Keratinocyte (primary cell): ENCODE data around the gene PTGDS. TPM values are rescaled to one million over a fixed set of nuclear protein-coding genes. Genes with fewer than 3 reads are reported as not detected.

Experiments used
- DNase-seq: peaks from one replicate; pipeline ENCODE4 v3.0.0-alpha.2; 2011; ENCODE audit warnings: low read depth, missing footprints, low spot score
- FAIRE-seq: peaks from 2 replicates; lab custom pipeline; 2011; peaks lifted over from hg19 to GRCh38; lab: Jason Lieb, UNC
- H2AFZ ChIP-seq: 2 replicates; pipeline ENCODE4 v1.6.0; 2012; ENCODE audit warnings: low read length, control low read depth, inconsistent platforms; ENCODE audit not compliant: control insufficient read depth
- H3K27ac ChIP-seq: 2 replicates; pipeline ENCODE4 v1.5.1; 2011; ENCODE audit warnings: low read length; ENCODE audit not compliant: control insufficient read depth, insufficient read depth
- H3K27me3 ChIP-seq: 3 replicates; pipeline ENCODE4 v1.6.0; 2011; ENCODE audit warnings: low read length; ENCODE audit not compliant: control insufficient read depth, insufficient read depth; ENCODE audit errors: extremely low read depth
- H3K36me3 ChIP-seq, 2 experiments: 2 replicates in 1 of 2; 3 replicates in 1 of 2; pipeline ENCODE4 v1.5.1; 2011; ENCODE audit warnings: low read length in 2 of 2, mild to moderate bottlenecking in 1 of 2; ENCODE audit not compliant: control insufficient read depth in 2 of 2, insufficient read depth in 2 of 2; ENCODE audit errors: extremely low read depth in 1 of 2
- H3K4me1 ChIP-seq: 3 replicates; pipeline ENCODE4 v1.5.1; 2011; ENCODE audit warnings: low read length; ENCODE audit not compliant: control insufficient read depth, insufficient read depth; ENCODE audit errors: extremely low read depth
- H3K4me2 ChIP-seq: 3 replicates; pipeline ENCODE4 v1.6.0; 2011; ENCODE audit warnings: low read depth, low read length; ENCODE audit not compliant: control insufficient read depth, insufficient read depth; ENCODE audit errors: extremely low read depth
- H3K4me3 ChIP-seq, 3 experiments: fragments of 200-600 bp in 1 of 3; sonication (generic) in 1 of 3; 2 replicates in 2 of 3; 3 replicates in 1 of 3; pipeline ENCODE4 v1.5.1; 2011 to 2016; ENCODE audit warnings: low read length in 3 of 3, mild to moderate bottlenecking in 3 of 3, control low read depth in 2 of 3, inconsistent platforms in 1 of 3, low read depth in 1 of 3, mixed read lengths in 1 of 3, mixed run types in 1 of 3, moderate library complexity in 1 of 3; ENCODE audit not compliant: control insufficient read depth in 2 of 3, insufficient read depth in 2 of 3; ENCODE audit errors: extremely low read depth in 1 of 3
- H3K79me2 ChIP-seq: 2 replicates; pipeline ENCODE4 v1.6.0; 2012; ENCODE audit warnings: low read length; ENCODE audit not compliant: control insufficient read depth, insufficient read depth
- H3K9ac ChIP-seq: 3 replicates; pipeline ENCODE4 v1.6.0; 2011; ENCODE audit warnings: low read length; ENCODE audit not compliant: control insufficient read depth, insufficient read depth; ENCODE audit errors: extremely low read depth
- H3K9me1 ChIP-seq: 3 replicates; pipeline ENCODE4 v1.6.0; 2011; ENCODE audit warnings: low read length; ENCODE audit not compliant: control insufficient read depth, insufficient read depth; ENCODE audit errors: extremely low read depth
- H3K9me3 ChIP-seq: 2 replicates; pipeline ENCODE4 v1.5.1; 2012; ENCODE audit warnings: low read depth, low read length; ENCODE audit not compliant: control insufficient read depth
- H4K20me1 ChIP-seq: 3 replicates; pipeline ENCODE4 v1.6.0; 2011; ENCODE audit warnings: low read length; ENCODE audit not compliant: control insufficient read depth, insufficient read depth; ENCODE audit errors: extremely low read depth
- EZH2 ChIP-seq: IDR thresholded peaks from one replicate; pipeline ENCODE4 v1.6.1; 2012; ENCODE audit warnings: inconsistent platforms, mild to moderate bottlenecking, low read length, moderate library complexity
- dilution Hi-C: fragments of 300-500 bp; cut with MboI; formaldehyde crosslinking; loops from one replicate; pipeline ENCODE4 v1.7.0; 2020; ENCODE audit warnings: low sequenced_read_pairs; ENCODE audit not compliant: extremely low pct_ligation_motif_present
- polyA minus RNA-seq, 3 experiments: library from RNA; depleted of rRNA, polyadenylated mRNA; stranded (reverse); fragments of >200 nt; gene quantifications; 1 replicate in 1 of 3; 2 replicates in 1 of 3; 3 replicates in 1 of 3; pipeline ENCODE4 v1.2.3, GENCODE V29; 2011
- polyA plus RNA-seq, 5 experiments: library from polyadenylated mRNA; depleted of rRNA in 3 of 5; stranded (reverse) in 3 of 5; stranded (forward) in 1 of 5; unstranded in 1 of 5; fragments of >200 nt; gene quantifications; 1 replicate in 1 of 5; 2 replicates in 3 of 5; 3 replicates in 1 of 5; pipeline versions ENCODE4 v1.2.1 to v1.2.3, GENCODE V29; 2011 to 2012; ENCODE audit warnings: missing spikeins in 2 of 5, low read depth in 1 of 5, low replicate concordance in 1 of 5
- TF ChIP-seq, protein P1 (sequence below), 3 experiments: IDR thresholded peaks in 1 of 3; conservative IDR thresholded peaks in 1 of 3; optimal IDR thresholded peaks in 1 of 3; 2 replicates in 2 of 3; 3 replicates in 1 of 3; pipeline versions ENCODE3 to v1.5.1; 2011; ENCODE audit warnings: low read length in 3 of 3, mild to moderate bottlenecking in 3 of 3, moderate library complexity in 2 of 3, control low read depth in 1 of 3, inconsistent platforms in 1 of 3; ENCODE audit not compliant: insufficient read depth in 2 of 3; ENCODE audit errors: extremely low read depth in 1 of 3

Gene PTGDS
- not detected in 3 replicates for polyA plus RNA-seq
- not detected for polyA plus RNA-seq (2011; ENCODE audit: low read depth)
- not detected in 2 replicates for polyA plus RNA-seq (2011; cell fraction: cytosol; rRNA removed)
- polyA plus RNA-seq (2011; cell fraction: nucleus; rRNA removed): not detected in 2 replicates
- polyA plus RNA-seq (2012; ENCODE audit: low replicate concordance): 0.39 TPM in 1 of 2 replicates, not detected in the other
- not detected in 3 replicates for polyA minus RNA-seq
- polyA minus RNA-seq (2011; cell fraction: cytosol; rRNA and poly(A)+ RNA removed): not detected
- polyA minus RNA-seq (2011; cell fraction: nucleus; rRNA and poly(A)+ RNA removed): not detected in 2 replicates

DNA sequence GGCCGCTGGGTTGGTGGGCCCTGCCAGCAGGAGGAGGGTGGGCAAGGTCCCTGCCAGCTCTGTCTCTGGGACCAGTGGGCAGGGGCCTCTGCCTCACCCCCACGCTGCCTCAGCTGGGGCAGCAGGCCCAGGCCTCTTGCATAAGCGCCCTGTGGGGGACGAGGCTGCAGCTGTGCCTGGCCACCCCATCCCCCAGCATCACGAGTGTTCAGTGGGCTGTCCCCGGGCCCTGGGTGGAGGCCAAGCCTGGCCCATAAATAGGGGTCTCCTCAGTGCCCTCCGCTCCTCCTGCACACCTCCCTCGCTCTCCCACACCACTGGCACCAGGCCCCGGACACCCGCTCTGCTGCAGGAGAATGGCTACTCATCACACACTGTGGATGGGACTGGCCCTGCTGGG is at the start of gene PTGDS:
PTGDS (plus strand) TSS at position 282 of the 400 bp plus-strand sequence; CDS start at position 357, 75 bp downstream.
- DNase-seq (no peak), FAIRE-seq (no peak)
- Histone ChIP-seq H3K79me2 (no peaks in the 10 kb centered on the region), H3K9me3 (no peaks in the 10 kb centered on the region), H3K27ac (no peak within 1 kb of the TSS), H3K36me3 (no peaks in the 10 kb centered on the region), H2AFZ (peak within 1 kb of the TSS; percentile 26), H3K4me1 (peaks cover 8% of the 10 kb centered on the region), H3K27me3 (no peaks in the 10 kb centered on the region), H3K4me3 (peak within 1 kb of the TSS in 2 of 3 experiments; percentile 34 to 38), H3K9me1 (no peaks in the 10 kb centered on the region), H3K9ac (no peak within 1 kb of the TSS), H4K20me1 (no peaks in the 10 kb centered on the region), H3K4me2 (peak within 1 kb of the TSS; percentile 74)
- TF ChIP-seq, protein P1, sequence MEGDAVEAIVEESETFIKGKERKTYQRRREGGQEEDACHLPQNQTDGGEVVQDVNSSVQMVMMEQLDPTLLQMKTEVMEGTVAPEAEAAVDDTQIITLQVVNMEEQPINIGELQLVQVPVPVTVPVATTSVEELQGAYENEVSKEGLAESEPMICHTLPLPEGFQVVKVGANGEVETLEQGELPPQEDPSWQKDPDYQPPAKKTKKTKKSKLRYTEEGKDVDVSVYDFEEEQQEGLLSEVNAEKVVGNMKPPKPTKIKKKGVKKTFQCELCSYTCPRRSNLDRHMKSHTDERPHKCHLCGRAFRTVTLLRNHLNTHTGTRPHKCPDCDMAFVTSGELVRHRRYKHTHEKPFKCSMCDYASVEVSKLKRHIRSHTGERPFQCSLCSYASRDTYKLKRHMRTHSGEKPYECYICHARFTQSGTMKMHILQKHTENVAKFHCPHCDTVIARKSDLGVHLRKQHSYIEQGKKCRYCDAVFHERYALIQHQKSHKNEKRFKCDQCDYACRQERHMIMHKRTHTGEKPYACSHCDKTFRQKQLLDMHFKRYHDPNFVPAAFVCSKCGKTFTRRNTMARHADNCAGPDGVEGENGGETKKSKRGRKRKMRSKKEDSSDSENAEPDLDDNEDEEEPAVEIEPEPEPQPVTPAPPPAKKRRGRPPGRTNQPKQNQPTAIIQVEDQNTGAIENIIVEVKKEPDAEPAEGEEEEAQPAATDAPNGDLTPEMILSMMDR (optimal IDR thresholded peaks at IDR 0.05 in 1 of 3, IDR thresholded peaks at IDR 0.05 in 1 of 3, conservative IDR thresholded peaks at IDR 0.05 in 1 of 3; ENCODE audit: extremely low read depth in 1 of 3, insufficient read depth in 2 of 3, low read length in 3 of 3): no peak
- TF ChIP-seq EZH2: no peak
- dilution Hi-C loops: no loop called here

DNA sequence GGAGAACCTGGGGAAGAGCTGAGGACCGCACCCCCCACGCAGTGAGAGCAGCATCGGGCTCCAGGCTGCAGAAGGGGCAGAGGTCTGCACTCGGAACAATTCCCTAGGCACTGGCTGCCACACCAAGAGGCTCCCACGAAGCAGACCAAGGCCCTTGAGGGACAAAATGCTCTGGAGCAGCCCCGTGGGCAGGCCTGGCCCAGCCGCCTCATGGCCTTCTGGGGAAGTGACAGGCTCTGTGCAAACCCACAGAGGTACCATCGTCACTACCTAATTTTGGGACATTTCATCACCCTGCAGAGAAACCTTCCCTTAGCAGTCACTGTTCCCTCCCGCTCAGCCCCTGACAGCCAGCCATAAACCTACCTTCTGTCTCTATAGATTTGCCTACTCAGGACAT is 48.7 kb upstream of the PTGDS start:
- DNase-seq (no peak), FAIRE-seq (no peak)
- no peaks in the 10 kb centered on the region for H4K20me1 ChIP-seq
- no peak overlapping the region for H3K9ac ChIP-seq
- no peak overlapping the region for H3K4me2 ChIP-seq
- no peak overlapping the region for H3K27ac ChIP-seq
- TF ChIP-seq, protein P1 (optimal IDR thresholded peaks at IDR 0.05 in 1 of 3, IDR thresholded peaks at IDR 0.05 in 1 of 3, conservative IDR thresholded peaks at IDR 0.05 in 1 of 3; ENCODE audit: extremely low read depth in 1 of 3, insufficient read depth in 2 of 3, low read length in 3 of 3): no peak
- no peak for TF ChIP-seq EZH2
- H2AFZ ChIP-seq: no peak overlapping the region
- H3K79me2 ChIP-seq: no peaks in the 10 kb centered on the region
- H3K4me3 ChIP-seq: no peak overlapping the region
- H3K9me3 ChIP-seq: no peaks in the 10 kb centered on the region
- peaks cover 19 to 21% of the 10 kb centered on the region in 2 experiments for H3K36me3 ChIP-seq
- H3K4me1 ChIP-seq: no peaks in the 10 kb centered on the region
- H3K9me1 ChIP-seq: no peaks in the 10 kb centered on the region
- dilution Hi-C loops: loop anchor here (25.0 kb wide), 1 partner anchor 116 kb away; the partner anchor contains the start of gene RABL6
- no peaks in the 10 kb centered on the region for H3K27me3 ChIP-seq
